ENCODE measurements around the gene C3orf20.

- TF ChIP-seq EZH2 (IDR thresholded peaks at IDR 0.05; ENCODE audit: borderline replicate concordance, insufficient read depth, low read length, poor library complexity, severe bottlenecking) (no peak), CTCF (IDR thresholded peaks at IDR 0.05; ENCODE audit: poor library complexity, severe bottlenecking) (no peak), TAF1 (IDR thresholded peaks at IDR 0.05; ENCODE audit: low read depth) (no peak), MXI1 (conservative IDR thresholded peaks at IDR 0.05; ENCODE audit: poor library complexity, severe bottlenecking) (no peak), SMC3 (conservative IDR thresholded peaks at IDR 0.05; ENCODE audit: poor library complexity) (no peak), POLR2AphosphoS5 (IDR thresholded peaks at IDR 0.05) (no peak), REST (IDR thresholded peaks at IDR 0.05; ENCODE audit: borderline replicate concordance) (no peak)
Observed at GRCh38 chr3:14674841-14675240, at the start of gene C3orf20.

All from neural cell (in vitro differentiated cells).